ENCODE results near the gene SSTR4. TPM values are rescaled to one million over a fixed set of nuclear protein-coding genes. Genes with fewer than 3 reads are reported as not detected.

SSTR4 gene
- total and polyA plus RNA-seq, 2 donors (not counting 3 experiments of a cell fraction or from before 2014, with no cell fraction given): not detected

- H3K27me3 ChIP-seq (ENCODE audit: control insufficient read depth in 2 of 2, insufficient read depth in 2 of 2, low read length in 2 of 2): no peaks in the 10 kb centered on the region
- H2AFZ ChIP-seq (ENCODE audit: low read depth, low read length): no peak overlapping the region
- DNase-seq (ENCODE audit: low read depth, low spot score) (no peak), FAIRE-seq (no peak)
- H3K4me1 ChIP-seq (ENCODE audit: control insufficient read depth, extremely low read depth, insufficient read depth, low read length): peaks cover 26% of the 10 kb centered on the region
- no peak overlapping the region for H3K4me2 ChIP-seq (ENCODE audit: insufficient read depth, low read length)
- no peaks in the 10 kb centered on the region for H3K36me3 ChIP-seq (ENCODE audit: control insufficient read depth in 2 of 2, extremely low read depth in 1 of 2, insufficient read depth in 2 of 2, low read length in 2 of 2)
- no peak overlapping the region for H3K27ac ChIP-seq (ENCODE audit: insufficient read depth, low read depth, low read length)
- no peaks in the 10 kb centered on the region for H4K20me1 ChIP-seq (replicated peaks; ENCODE audit: control insufficient read depth, extremely low read depth, insufficient read depth, low read length)
- BruUV-seq (replicated peaks): no TSS peak
- dilution Hi-C loops (cut with MboI; ENCODE audit: extremely low pct_ligation_motif_present, low sequenced_read_pairs) (no loop called here), intact Hi-C loops (cut with micrococcal nuclease) (no loop called here)
- H3K9me1 ChIP-seq (replicated peaks; ENCODE audit: control insufficient read depth, extremely low read depth, insufficient read depth, low read length): no peaks in the 10 kb centered on the region
- no peaks in the 10 kb centered on the region for H3K79me2 ChIP-seq (ENCODE audit: control insufficient read depth, insufficient read depth, low read length)
- H3K4me3 ChIP-seq (replicated peaks in 1 of 3; ENCODE audit: insufficient read depth in 1 of 3, low read depth in 1 of 3, low read length in 3 of 3): no peak overlapping the region
- ChIA-PET POLR2A (interaction anchor here (0.6 kb wide), 1 partner anchor 15 kb away, joined by 7 read pairs; no protein-coding TSS in a partner anchor), CTCF (interaction anchor here (1.3 to 4.8 kb wide), 4 partner anchors 14 to 275 kb away, joined by 3 to 22 read pairs (median 4); no protein-coding TSS in a partner anchor)
- no peak overlapping the region for H3K9ac ChIP-seq (replicated peaks; ENCODE audit: extremely low read depth, insufficient read depth, low read length)
- no peak for TF ChIP-seq JUN (IDR thresholded peaks at IDR 0.05; ENCODE audit: borderline replicate concordance, insufficient read depth, insufficient read length, low read depth)
- no peaks in the 10 kb centered on the region for H3K9me3 ChIP-seq (replicated peaks; ENCODE audit: control insufficient read depth, insufficient read depth, low read length)
These were observed 30.4 kb downstream of the SSTR4 start for GRCh38 chr20:23065266-23066201.

GRCh38 chr20:23066772-23067171 is 31.7 kb downstream of the SSTR4 start:
- FAIRE-seq (no peak), DNase-seq (ENCODE audit: low read depth, low spot score) (no peak)
- Histone ChIP-seq H3K4me1 (ENCODE audit: control insufficient read depth, extremely low read depth, insufficient read depth, low read length) (peaks cover 18% of the 10 kb centered on the region), H3K9me3 (replicated peaks; ENCODE audit: control insufficient read depth, insufficient read depth, low read length) (no peaks in the 10 kb centered on the region), H3K4me2 (ENCODE audit: insufficient read depth, low read length) (no peak overlapping the region), H3K4me3 (replicated peaks in 1 of 3; ENCODE audit: insufficient read depth in 1 of 3, low read depth in 1 of 3, low read length in 3 of 3) (no peak overlapping the region), H3K79me2 (ENCODE audit: control insufficient read depth, insufficient read depth, low read length) (no peaks in the 10 kb centered on the region), H3K36me3 (ENCODE audit: control insufficient read depth in 2 of 2, extremely low read depth in 1 of 2, insufficient read depth in 2 of 2, low read length in 2 of 2) (no peaks in the 10 kb centered on the region), H3K9me1 (replicated peaks; ENCODE audit: control insufficient read depth, extremely low read depth, insufficient read depth, low read length) (no peaks in the 10 kb centered on the region), H3K27ac (ENCODE audit: insufficient read depth, low read depth, low read length) (no peak overlapping the region), H3K9ac (replicated peaks; ENCODE audit: extremely low read depth, insufficient read depth, low read length) (no peak overlapping the region), H4K20me1 (replicated peaks; ENCODE audit: control insufficient read depth, extremely low read depth, insufficient read depth, low read length) (no peaks in the 10 kb centered on the region), H2AFZ (ENCODE audit: low read depth, low read length) (no peak overlapping the region), H3K27me3 (ENCODE audit: control insufficient read depth in 2 of 2, insufficient read depth in 2 of 2, low read length in 2 of 2) (no peaks in the 10 kb centered on the region)
- CTCF ChIA-PET: interaction anchor here (2.2 kb wide), 1 partner anchor 13 kb away, joined by 4 read pairs; no protein-coding TSS in a partner anchor
- BruUV-seq (replicated peaks): no TSS peak
- TF ChIP-seq MAX (IDR thresholded peaks at IDR 0.05; ENCODE audit: insufficient read depth, insufficient read length) (no peak), POLR2A (IDR thresholded peaks at IDR 0.05; ENCODE audit: low read depth, low read length) (no peak), MYC (IDR thresholded peaks at IDR 0.05; ENCODE audit: low read depth, low read length) (no peak), POLR2AphosphoS5 (IDR thresholded peaks at IDR 0.05; ENCODE audit: insufficient read depth, low read depth, low read length) (no peak), EZH2 (IDR thresholded peaks at IDR 0.05; ENCODE audit: borderline replicate concordance, low read depth, low read length, severe bottlenecking) (no peak), JUN (IDR thresholded peaks at IDR 0.05; ENCODE audit: borderline replicate concordance, insufficient read depth, insufficient read length, low read depth) (no peak), FOS (IDR thresholded peaks at IDR 0.05; ENCODE audit: borderline replicate concordance, insufficient read depth, low read length) (no peak), GATA2 (IDR thresholded peaks at IDR 0.05; ENCODE audit: insufficient read depth, insufficient read length, low read depth, low read length) (no peak), CTCF (IDR thresholded peaks at IDR 0.05; ENCODE audit: extremely low read depth in 1 of 2, insufficient read depth in 1 of 2, low read depth in 1 of 2, low read length in 2 of 2) (no peak)
- POLR2A ChIA-PET: no interaction called here
- intact Hi-C loops (cut with micrococcal nuclease) (no loop called here), dilution Hi-C loops (cut with MboI; ENCODE audit: extremely low pct_ligation_motif_present, low sequenced_read_pairs) (no loop called here)
